Effector memory CD4-positive, alpha-beta T cell (primary cell): ENCODE results near the gene CEMIP2.

Experiments used
- DNase-seq, 3 donors: peaks; one replicate each; pipeline ENCODE4 v3.0.0-alpha.2; 2020
- H3K27ac ChIP-seq: 2 replicates; pipeline ENCODE4 v1.7.0; 2013; ENCODE audit warnings: mild to moderate bottlenecking, low read length, moderate library complexity; ENCODE audit not compliant: insufficient read depth, poor library complexity, severe bottlenecking
- H3K27me3 ChIP-seq: replicated peaks from 2 replicates; pipeline ENCODE4 v1.7.0; 2013; ENCODE audit warnings: mild to moderate bottlenecking, low read length; ENCODE audit not compliant: insufficient read depth, control insufficient read depth, poor library complexity, severe bottlenecking
- H3K36me3 ChIP-seq: 2 replicates; pipeline ENCODE4 v1.7.0; 2013; ENCODE audit warnings: mild to moderate bottlenecking, low read length, moderate library complexity; ENCODE audit not compliant: control insufficient read depth, insufficient read depth
- H3K4me1 ChIP-seq: 2 replicates; pipeline ENCODE4 v1.7.0; 2013; ENCODE audit warnings: low read length, mild to moderate bottlenecking; ENCODE audit not compliant: control insufficient read depth, insufficient read depth, poor library complexity, severe bottlenecking
- H3K4me3 ChIP-seq: 2 replicates; pipeline ENCODE4 v1.7.0; 2013; ENCODE audit warnings: low read length, low read depth, mild to moderate bottlenecking; ENCODE audit not compliant: insufficient read depth, poor library complexity, severe bottlenecking
- H3K9me3 ChIP-seq: 2 replicates; pipeline ENCODE4 v1.7.0; 2013; ENCODE audit warnings: mild to moderate bottlenecking, low read length, moderate library complexity; ENCODE audit not compliant: control insufficient read depth

The CEMIP2 gene

DNA sequence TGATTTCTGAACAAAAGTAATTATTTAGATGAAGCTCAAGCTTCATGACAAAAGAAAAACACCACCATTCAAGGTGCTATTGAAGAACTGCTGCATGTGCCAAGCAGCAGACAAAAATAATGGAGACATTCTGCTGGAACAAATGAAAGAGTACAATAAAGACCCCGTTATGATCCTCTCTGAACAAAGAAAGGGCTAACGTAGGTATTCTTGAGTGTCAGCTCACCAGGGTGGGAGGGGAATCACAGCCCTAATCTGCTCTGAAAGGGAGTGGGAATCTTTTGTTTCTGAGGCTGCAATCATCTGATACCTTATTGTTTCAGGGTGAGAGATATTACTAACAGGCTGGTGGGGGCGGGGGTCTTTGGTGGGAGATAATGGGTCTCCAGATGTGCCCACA is 15.4 kb downstream of the CEMIP2 start:
- H3K9me3 ChIP-seq = no peaks in the 10 kb centered on the region
- H3K36me3 ChIP-seq = peaks cover 16% of the 10 kb centered on the region
- no peak overlapping the region for H3K27ac ChIP-seq
- no peaks in the 10 kb centered on the region for H3K27me3 ChIP-seq
- H3K4me1 ChIP-seq = no peaks in the 10 kb centered on the region
- no peak overlapping the region for H3K4me3 ChIP-seq
- DNase-seq = no peak

- Histone ChIP-seq H3K9me3 (no peaks in the 10 kb centered on the region), H3K27ac (no peak overlapping the region), H3K27me3 (no peaks in the 10 kb centered on the region), H3K4me1 (no peaks in the 10 kb centered on the region), H3K36me3 (peaks cover 21% of the 10 kb centered on the region), H3K4me3 (no peak overlapping the region)
- no peak for DNase-seq
These were observed 16.0 kb downstream of the CEMIP2 start for GRCh38 chr9:71752352-71752751.

- Histone ChIP-seq H3K9me3 (no peaks in the 10 kb centered on the region), H3K4me1 (no peaks in the 10 kb centered on the region), H3K27ac (no peak overlapping the region), H3K27me3 (no peaks in the 10 kb centered on the region), H3K36me3 (peaks cover 43% of the 10 kb centered on the region), H3K4me3 (no peak overlapping the region)
- DNase-seq = no peak
These were observed 20.0 kb downstream of the CEMIP2 start for GRCh38 chr9:71748280-71748743.

DNA sequence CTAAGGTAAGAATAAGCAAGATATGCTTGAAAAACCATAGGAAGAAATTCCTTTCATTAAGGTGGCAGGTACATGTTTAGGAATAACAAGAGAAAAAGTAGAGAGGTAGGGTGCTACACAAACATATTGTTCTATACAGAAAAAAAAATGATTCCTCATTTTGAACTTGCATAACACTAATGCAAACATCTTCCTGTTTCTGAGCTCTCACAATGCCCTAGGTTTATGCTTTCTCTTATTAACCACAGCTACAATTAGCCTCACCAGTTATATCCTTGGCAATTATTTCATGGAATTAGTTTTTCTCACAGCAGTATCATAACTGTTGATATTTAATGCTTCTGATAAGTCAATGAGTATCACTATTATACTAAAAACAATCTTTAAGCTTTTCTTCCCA is 20.7 kb downstream of the CEMIP2 start:
- no peak overlapping the region for H3K27ac ChIP-seq
- no peak overlapping the region for H3K4me3 ChIP-seq
- H3K9me3 ChIP-seq = no peaks in the 10 kb centered on the region
- H3K36me3 ChIP-seq = peaks cover 43% of the 10 kb centered on the region
- H3K27me3 ChIP-seq = no peaks in the 10 kb centered on the region
- no peaks in the 10 kb centered on the region for H3K4me1 ChIP-seq
- DNase-seq = no peak

GRCh38 chr9:71746758-71747125 is 21.6 kb downstream of the CEMIP2 start:
- H3K9me3 ChIP-seq = no peaks in the 10 kb centered on the region
- H3K36me3 ChIP-seq = peaks cover 43% of the 10 kb centered on the region
- no peak overlapping the region for H3K27ac ChIP-seq
- no peaks in the 10 kb centered on the region for H3K27me3 ChIP-seq
- no peak for DNase-seq
- no peak overlapping the region for H3K4me3 ChIP-seq
- H3K4me1 ChIP-seq = no peaks in the 10 kb centered on the region

DNA sequence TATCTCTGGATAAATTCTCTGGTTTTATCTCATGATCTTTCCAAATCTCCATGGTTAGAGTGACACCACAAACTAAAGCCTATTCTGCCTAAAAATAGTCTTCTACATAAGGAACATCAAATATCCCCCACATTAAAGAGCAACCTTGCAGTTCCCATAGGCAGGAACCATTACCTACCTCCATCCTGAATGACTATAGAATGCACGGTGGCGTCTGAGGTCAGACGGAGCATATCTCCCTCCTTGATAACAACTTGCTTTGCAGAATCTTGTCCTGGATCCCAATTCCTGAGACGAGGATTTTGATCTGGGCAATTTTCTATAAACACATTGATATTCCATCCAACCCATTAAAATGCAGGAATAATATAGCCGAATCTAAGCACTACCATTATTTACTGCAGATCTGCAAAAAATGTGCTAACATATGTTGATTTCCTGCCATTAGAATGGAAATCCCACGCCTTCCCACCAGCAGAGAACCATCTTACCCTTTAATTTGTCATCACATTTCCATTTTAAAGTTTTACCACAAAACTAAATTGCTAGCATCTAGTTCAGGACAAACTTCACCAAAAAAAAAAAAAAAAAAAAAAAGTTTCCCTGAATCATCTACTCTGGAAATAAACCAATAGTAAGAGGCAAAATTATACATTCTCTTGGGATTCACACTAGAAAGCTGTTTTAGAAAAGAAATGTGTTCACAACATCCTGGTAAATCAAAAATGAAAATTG is 22.1 kb downstream of the CEMIP2 start:
- peaks cover 43% of the 10 kb centered on the region for H3K36me3 ChIP-seq
- DNase-seq = no peak

DNA sequence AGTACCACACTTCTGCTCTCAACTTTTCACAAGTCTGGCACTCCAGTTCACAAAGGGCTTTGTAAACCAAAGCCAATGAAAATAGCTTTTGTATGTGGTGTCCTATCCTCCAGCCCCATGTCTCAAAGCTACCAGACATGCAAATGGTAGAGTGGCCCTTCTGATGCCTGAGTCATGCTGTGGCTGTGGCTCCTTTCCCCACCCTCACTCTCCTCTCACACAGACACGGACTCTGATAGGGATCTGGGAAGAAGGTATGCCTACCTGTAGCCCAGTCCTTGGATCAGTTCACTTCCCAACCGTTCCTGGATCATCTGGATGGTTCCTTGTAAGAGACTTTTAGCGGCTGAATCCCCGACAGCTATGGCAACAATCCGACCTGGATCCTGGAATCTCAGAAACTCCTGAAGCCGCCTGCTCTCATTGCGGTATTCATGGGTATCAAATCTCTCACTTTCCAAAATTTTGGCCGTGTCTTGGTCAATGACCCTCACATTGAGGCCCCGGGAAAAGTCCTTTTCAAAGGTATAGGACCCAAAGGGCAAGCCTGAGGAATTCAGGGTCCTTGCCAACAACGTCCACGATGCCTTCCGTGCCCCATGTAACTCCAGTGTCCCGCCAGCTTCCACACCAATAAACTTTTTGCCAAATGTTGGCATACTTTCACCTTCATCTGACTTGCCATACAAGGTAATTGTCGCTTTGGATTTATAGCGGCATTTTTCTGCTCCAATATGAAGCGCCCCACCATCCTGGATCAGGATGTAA is 23.4 kb downstream of the CEMIP2 start:
- no peaks in the 10 kb centered on the region for H3K4me1 ChIP-seq
- DNase-seq = no peak
- no peak overlapping the region for H3K4me3 ChIP-seq
- H3K36me3 ChIP-seq = peaks cover 41% of the 10 kb centered on the region
- no peaks in the 10 kb centered on the region for H3K27me3 ChIP-seq
- no peak overlapping the region for H3K27ac ChIP-seq
- no peaks in the 10 kb centered on the region for H3K9me3 ChIP-seq

More for the DNA sequence above, 22.1 kb downstream of the CEMIP2 start:
- Histone ChIP-seq H3K9me3 (no peaks in the 10 kb centered on the region), H3K27ac (no peak overlapping the region), H3K4me3 (no peak overlapping the region), H3K4me1 (no peaks in the 10 kb centered on the region), H3K27me3 (no peaks in the 10 kb centered on the region)

GRCh38 chr9:71743882-71744281 is 24.4 kb downstream of the CEMIP2 start:
- Histone ChIP-seq H3K27ac (no peak overlapping the region), H3K4me1 (no peaks in the 10 kb centered on the region), H3K36me3 (peaks cover 40% of the 10 kb centered on the region), H3K4me3 (no peak overlapping the region), H3K27me3 (no peaks in the 10 kb centered on the region), H3K9me3 (no peaks in the 10 kb centered on the region)
- no peak for DNase-seq

DNA sequence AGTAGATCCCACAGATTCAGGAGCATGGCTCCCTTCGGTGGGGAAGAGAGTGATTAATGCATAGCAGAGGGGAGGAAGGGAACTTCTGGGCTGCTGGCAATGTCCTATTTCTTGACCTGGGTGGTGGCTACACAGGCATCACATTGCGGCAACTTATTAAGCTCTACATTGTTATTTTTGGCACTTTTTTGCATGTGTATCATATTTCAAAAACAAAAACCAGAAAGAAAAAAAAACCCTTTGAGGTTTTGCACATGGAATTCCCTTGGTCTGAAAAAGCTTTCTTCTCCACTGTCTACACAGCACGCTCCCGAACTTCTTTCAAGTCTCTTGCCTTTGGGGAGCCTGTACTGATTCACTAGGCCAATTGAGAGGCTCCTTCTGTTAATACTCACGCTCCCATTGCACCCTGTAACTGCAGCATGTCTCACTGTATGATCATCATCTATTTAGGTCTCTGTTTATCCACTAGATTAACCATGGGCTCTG is 25.1 kb downstream of the CEMIP2 start:
- no peak overlapping the region for H3K27ac ChIP-seq
- H3K4me1 ChIP-seq = no peaks in the 10 kb centered on the region
- H3K4me3 ChIP-seq = no peak overlapping the region
- H3K9me3 ChIP-seq = no peaks in the 10 kb centered on the region
- H3K27me3 ChIP-seq = no peaks in the 10 kb centered on the region
- DNase-seq = no peak
- peaks cover 33% of the 10 kb centered on the region for H3K36me3 ChIP-seq

- H3K4me1 ChIP-seq = no peaks in the 10 kb centered on the region
These were observed 25.6 kb downstream of the CEMIP2 start for GRCh38 chr9:71742703-71743102.

More at GRCh38 chr9:71742703-71743102, 25.6 kb downstream of the CEMIP2 start:
- DNase-seq = no peak
- H3K9me3 ChIP-seq = no peaks in the 10 kb centered on the region
- H3K27ac ChIP-seq = no peak overlapping the region
- H3K36me3 ChIP-seq = peaks cover 29% of the 10 kb centered on the region
- no peak overlapping the region for H3K4me3 ChIP-seq
- H3K27me3 ChIP-seq = no peaks in the 10 kb centered on the region
